H9 (cell line): ENCODE results near the gene MYO7B. TPM values are rescaled to one million over a fixed set of nuclear protein-coding genes. Genes with fewer than 3 reads are reported as not detected.

Experiments used
- DNase-seq: peaks from one replicate; pipeline ENCODE4 v3.0.0-alpha.2; 2017
- H2AFZ ChIP-seq: one replicate; pipeline ENCODE4 v1.6.1; 2013; ENCODE audit warnings: mild to moderate bottlenecking, low read length, control low read depth, moderate library complexity
- H2AK5ac ChIP-seq: 2 replicates; pipeline ENCODE4 v1.6.1; 2013; ENCODE audit warnings: low read length, control low read depth, mixed read lengths; ENCODE audit not compliant: insufficient read length
- H2BK120ac ChIP-seq: one replicate; pipeline ENCODE4 v1.6.1; 2013; ENCODE audit warnings: low read depth, mild to moderate bottlenecking, low read length, control low read depth, inconsistent platforms; ENCODE audit not compliant: poor library complexity, severe bottlenecking
- H2BK12ac ChIP-seq: 2 replicates; pipeline ENCODE4 v1.6.1; 2013; ENCODE audit warnings: low read length, control low read depth, mixed read lengths, low read depth; ENCODE audit not compliant: insufficient read length
- H2BK15ac ChIP-seq: 2 replicates; pipeline ENCODE4 v1.6.1; 2013; ENCODE audit warnings: low read depth, low read length, control low read depth
- H2BK20ac ChIP-seq: one replicate; pipeline ENCODE4 v1.6.1; 2013; ENCODE audit warnings: low read depth, mild to moderate bottlenecking, low read length, control low read depth, inconsistent platforms; ENCODE audit not compliant: poor library complexity, severe bottlenecking
- H2BK5ac ChIP-seq: 2 replicates; pipeline ENCODE4 v1.6.1; 2013; ENCODE audit warnings: low read length, control low read depth, mixed read lengths; ENCODE audit not compliant: insufficient read length
- H3K14ac ChIP-seq: 2 replicates; pipeline ENCODE4 v1.6.1; 2013; ENCODE audit warnings: low read length, control low read depth; ENCODE audit not compliant: insufficient read depth
- H3K18ac ChIP-seq: 2 replicates; pipeline ENCODE4 v1.6.1; 2013; ENCODE audit warnings: low read depth, mild to moderate bottlenecking, mixed read lengths, low read length, control low read depth; ENCODE audit not compliant: insufficient read length
- H3K23ac ChIP-seq: 2 replicates; pipeline ENCODE4 v1.6.1; 2013; ENCODE audit warnings: low read length, control low read depth, mixed read lengths, low read depth; ENCODE audit not compliant: insufficient read length
- H3K23me2 ChIP-seq: 2 replicates; pipeline ENCODE4 v1.6.1; 2013; ENCODE audit warnings: low read depth, mild to moderate bottlenecking, mixed read lengths, low read length, control low read depth; ENCODE audit not compliant: insufficient read length, poor library complexity, severe bottlenecking
- H3K27ac ChIP-seq: 2 replicates; pipeline ENCODE4 v1.5.1; 2013; ENCODE audit warnings: low read length, control low read depth, mixed read lengths, low read depth; ENCODE audit not compliant: insufficient read length
- H3K27me3 ChIP-seq: 2 replicates; pipeline ENCODE4 v1.6.1; 2013; ENCODE audit warnings: low read length, control low read depth, inconsistent platforms; ENCODE audit not compliant: insufficient read depth
- H3K4ac ChIP-seq: 2 replicates; pipeline ENCODE4 v1.6.1; 2013; ENCODE audit warnings: low read depth, mild to moderate bottlenecking, control low read depth, inconsistent platforms, low read length, moderate library complexity
- H3K4me1 ChIP-seq: 2 replicates; pipeline ENCODE4 v1.6.1; 2013; ENCODE audit warnings: low read length, control low read depth, inconsistent platforms; ENCODE audit not compliant: insufficient read depth
- H3K4me2 ChIP-seq: 2 replicates; pipeline ENCODE4 v1.6.1; 2013; ENCODE audit warnings: low read length, control low read depth, mixed read lengths; ENCODE audit not compliant: insufficient read length, insufficient read depth
- H3K56ac ChIP-seq: 2 replicates; pipeline ENCODE4 v1.6.1; 2013; ENCODE audit warnings: low read depth, mild to moderate bottlenecking, mixed read lengths, low read length, control low read depth; ENCODE audit not compliant: insufficient read length
- H3K79me1 ChIP-seq: 2 replicates; pipeline ENCODE4 v1.6.1; 2013; ENCODE audit warnings: low read depth, mild to moderate bottlenecking, moderate library complexity, low read length, control low read depth, inconsistent platforms; ENCODE audit not compliant: insufficient read depth, poor library complexity, severe bottlenecking
- H3K79me2 ChIP-seq: 2 replicates; pipeline ENCODE4 v1.6.1; 2013; ENCODE audit warnings: low read length, control low read depth, inconsistent platforms; ENCODE audit not compliant: insufficient read depth
- H3K9ac ChIP-seq: 2 replicates; pipeline ENCODE4 v1.6.1; 2013; ENCODE audit warnings: low read length, control low read depth, mixed read lengths; ENCODE audit not compliant: insufficient read length; ENCODE audit errors: extremely low read depth
- H3K9me3 ChIP-seq: one replicate; pipeline ENCODE4 v1.6.1; 2013; ENCODE audit warnings: low read depth, low read length, inconsistent platforms; ENCODE audit not compliant: control insufficient read depth
- H3T11ph ChIP-seq: one replicate; pipeline ENCODE4 v1.6.1; 2013; ENCODE audit warnings: mild to moderate bottlenecking, low read length, control low read depth, inconsistent platforms
- H4K20me1 ChIP-seq: one replicate; pipeline ENCODE4 v1.6.1; 2013; ENCODE audit not compliant: control insufficient read depth, insufficient read length, insufficient read depth
- H4K5ac ChIP-seq: 2 replicates; pipeline ENCODE4 v1.6.1; 2013; ENCODE audit warnings: low read depth, mild to moderate bottlenecking, mixed read lengths, low read length, control low read depth; ENCODE audit not compliant: insufficient read length
- H4K8ac ChIP-seq: replicated peaks from 2 replicates; pipeline ENCODE4 v1.6.1; 2013; ENCODE audit warnings: low read length, control low read depth, mixed read lengths, low read depth; ENCODE audit not compliant: insufficient read length
- H4K91ac ChIP-seq: 2 replicates; pipeline ENCODE4 v1.6.1; 2013; ENCODE audit warnings: low read depth, mild to moderate bottlenecking, moderate library complexity, mixed read lengths, low read length, control low read depth; ENCODE audit not compliant: insufficient read length
- H3K27ac Mint-ChIP-seq, 3 experiments: 2 replicates in 2 of 3; 3 replicates in 1 of 3; pipeline ENCODE4 v1.8.0; 2020 to 2021; ENCODE audit warnings: mixed read lengths in 3 of 3, mild to moderate bottlenecking in 1 of 3, moderate library complexity in 1 of 3
- H3K27me3 Mint-ChIP-seq: 2 replicates; pipeline ENCODE4 v1.8.0; 2021; ENCODE audit warnings: low read depth, mild to moderate bottlenecking, moderate library complexity, mixed read lengths
- H3K36me3 Mint-ChIP-seq, 3 experiments: 2 replicates in 2 of 3; 3 replicates in 1 of 3; pipeline ENCODE4 v1.8.0; 2020 to 2021; ENCODE audit warnings: low read depth in 3 of 3, mixed read lengths in 3 of 3; ENCODE audit not compliant: insufficient read depth in 1 of 3
- H3K4me1 Mint-ChIP-seq, 2 experiments: 2 replicates each; pipeline ENCODE4 v1.8.0; 2020; ENCODE audit warnings: mixed read lengths in 2 of 2
- H3K4me3 Mint-ChIP-seq, 2 experiments: 2 replicates in 1 of 2; 3 replicates in 1 of 2; pipeline ENCODE4 v1.8.0; 2020 to 2021; ENCODE audit warnings: mild to moderate bottlenecking in 2 of 2, mixed read lengths in 2 of 2, moderate library complexity in 1 of 2
- H3K9me3 Mint-ChIP-seq, 2 experiments: 2 replicates in 1 of 2; 3 replicates in 1 of 2; pipeline ENCODE4 v1.8.0; 2020; ENCODE audit warnings: mild to moderate bottlenecking in 2 of 2, mixed read lengths in 2 of 2, moderate library complexity in 1 of 2
- WGBS: extraction: QIAGEN DNeasy Blood & Tissue Kit; methylation state at CpG from one replicate; pipeline ENCODE4 v1.1.7; 2013; ENCODE audit warnings: missing lambda C conversion rate, low lambda C conversion rate, mixed read lengths; ENCODE audit not compliant: insufficient read length; ENCODE audit errors: extremely low coverage; 5-methylcytosine and 5-hydroxymethylcytosine counted together
- total RNA-seq: library from RNA; stranded (reverse); gene quantifications from 2 replicates; pipeline ENCODE4 v1.2.1, GENCODE V29; 2021
- TF ChIP-seq, protein P1 (sequence below): fragments of 200-600 bp; sonication (generic); conservative IDR thresholded peaks from 3 replicates; pipeline ENCODE4 v1.8.0; 2021; ENCODE audit warnings: antibody characterized with exemption, mild to moderate bottlenecking

MYO7B gene
- total RNA-seq, 1 experiment from 2014 or later = not detected

DNA sequence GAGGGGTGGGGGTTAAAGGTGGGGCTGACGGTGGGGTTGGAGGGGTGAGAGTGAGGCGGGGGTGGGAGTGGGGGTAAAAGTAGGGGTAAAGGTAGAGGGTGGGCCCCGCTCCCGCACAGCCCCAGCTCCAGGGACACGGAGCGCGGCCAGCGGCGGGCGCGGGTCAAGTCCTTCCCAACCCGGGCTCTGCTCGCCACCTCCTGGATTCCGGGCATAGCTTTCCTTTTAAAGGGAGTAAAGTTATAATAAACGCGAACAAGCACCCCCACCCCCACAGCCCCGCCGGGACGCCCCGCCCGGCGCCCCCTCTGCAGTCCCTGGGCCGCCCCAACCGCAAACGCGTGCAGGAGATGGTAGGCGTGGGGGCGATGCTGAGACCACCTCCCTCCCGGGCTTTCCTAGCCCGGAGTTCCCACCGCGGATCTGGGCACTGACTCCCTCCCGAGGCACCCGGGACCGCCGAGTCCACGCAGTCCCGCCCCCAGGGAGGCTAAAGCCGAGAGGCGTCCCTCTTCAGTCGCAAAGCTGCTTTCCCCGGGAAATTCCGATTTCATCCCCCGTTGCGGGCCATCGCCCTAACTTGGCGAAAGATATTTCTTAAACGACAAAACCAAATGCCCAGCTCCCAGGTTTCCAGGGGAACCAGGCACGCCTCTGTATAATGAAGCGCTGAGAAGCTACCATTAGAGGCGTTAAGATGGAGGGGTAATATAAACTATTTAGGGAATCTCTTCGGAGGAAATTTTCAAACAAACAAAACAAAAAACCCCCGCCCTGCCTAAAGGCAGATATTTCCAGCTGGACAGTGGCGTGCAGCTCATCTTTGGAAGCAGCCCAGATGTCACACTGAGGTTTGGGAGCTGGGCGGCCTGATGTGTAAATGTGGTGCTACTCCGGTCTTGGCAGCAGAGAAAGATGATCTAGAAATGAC lies 140.1 kb downstream of the MYO7B start, which contains the start of gene LIMS2:
LIMS2 (minus strand) TSS at position 200 of the 931 bp plus-strand sequence. CDS start 506 bp downstream, outside the sequence.
- peaks cover 7 to 10% of the 10 kb centered on the region in 2 experiments; a peak in 3 of 4 replicates for H3K4me1 Mint-ChIP-seq
- no peak within 1 kb of the TSS for H4K8ac ChIP-seq
- no peaks in the 10 kb centered on the region for H3K79me1 ChIP-seq
- H3T11ph ChIP-seq = no peak within 1 kb of the TSS
- TF ChIP-seq, protein P1, sequence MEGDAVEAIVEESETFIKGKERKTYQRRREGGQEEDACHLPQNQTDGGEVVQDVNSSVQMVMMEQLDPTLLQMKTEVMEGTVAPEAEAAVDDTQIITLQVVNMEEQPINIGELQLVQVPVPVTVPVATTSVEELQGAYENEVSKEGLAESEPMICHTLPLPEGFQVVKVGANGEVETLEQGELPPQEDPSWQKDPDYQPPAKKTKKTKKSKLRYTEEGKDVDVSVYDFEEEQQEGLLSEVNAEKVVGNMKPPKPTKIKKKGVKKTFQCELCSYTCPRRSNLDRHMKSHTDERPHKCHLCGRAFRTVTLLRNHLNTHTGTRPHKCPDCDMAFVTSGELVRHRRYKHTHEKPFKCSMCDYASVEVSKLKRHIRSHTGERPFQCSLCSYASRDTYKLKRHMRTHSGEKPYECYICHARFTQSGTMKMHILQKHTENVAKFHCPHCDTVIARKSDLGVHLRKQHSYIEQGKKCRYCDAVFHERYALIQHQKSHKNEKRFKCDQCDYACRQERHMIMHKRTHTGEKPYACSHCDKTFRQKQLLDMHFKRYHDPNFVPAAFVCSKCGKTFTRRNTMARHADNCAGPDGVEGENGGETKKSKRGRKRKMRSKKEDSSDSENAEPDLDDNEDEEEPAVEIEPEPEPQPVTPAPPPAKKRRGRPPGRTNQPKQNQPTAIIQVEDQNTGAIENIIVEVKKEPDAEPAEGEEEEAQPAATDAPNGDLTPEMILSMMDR = peak; percentile 20; the same call in 1 of the 3 replicates
- no peak within 1 kb of the TSS for H2BK15ac ChIP-seq
- H3K9me3 ChIP-seq = no peaks in the 10 kb centered on the region
- H3K4me1 ChIP-seq = no peaks in the 10 kb centered on the region
- no peaks in the 10 kb centered on the region for H3K9me3 Mint-ChIP-seq
- DNase-seq = peak; percentile 47
- H3K36me3 Mint-ChIP-seq = no peaks in the 10 kb centered on the region; a peak in 1 of 7 replicates
- peak within 1 kb of the TSS; percentile 70 to 87 for H3K4me3 Mint-ChIP-seq
- no peak within 1 kb of the TSS for H2BK5ac ChIP-seq
- H3K23me2 ChIP-seq = peaks cover 6% of the 10 kb centered on the region
- no peak within 1 kb of the TSS for H3K56ac ChIP-seq
- no peaks in the 10 kb centered on the region for H4K20me1 ChIP-seq
- H2BK12ac ChIP-seq = no peak within 1 kb of the TSS
- H2AFZ ChIP-seq = no peak within 1 kb of the TSS
- H3K4me2 ChIP-seq = peak within 1 kb of the TSS; percentile 72
- H4K5ac ChIP-seq = no peak within 1 kb of the TSS
- peaks cover 83% of the 10 kb centered on the region for H3K27me3 Mint-ChIP-seq
- no peak within 1 kb of the TSS for H3K27ac Mint-ChIP-seq
- H3K27me3 ChIP-seq = peaks cover 13% of the 10 kb centered on the region
- H4K91ac ChIP-seq = no peak within 1 kb of the TSS
- no peak within 1 kb of the TSS for H3K23ac ChIP-seq
- no peak within 1 kb of the TSS for H3K9ac ChIP-seq
- no peak within 1 kb of the TSS; the same call in 1 of the 2 replicates for H3K14ac ChIP-seq
- no peak within 1 kb of the TSS for H3K18ac ChIP-seq
- H3K79me2 ChIP-seq = no peaks in the 10 kb centered on the region
- no CpG with 5 or more reads among the region's 56 CpGs for WGBS
- H2BK20ac ChIP-seq = no peak within 1 kb of the TSS
- H2BK120ac ChIP-seq = no peak within 1 kb of the TSS
- H3K4ac ChIP-seq = no peak within 1 kb of the TSS
- no peak within 1 kb of the TSS for H3K27ac ChIP-seq
- no peak within 1 kb of the TSS for H2AK5ac ChIP-seq
